Mesenchymal stem cell (in vitro differentiated cells and primary cell): ENCODE measurements around the gene GUCA1A.
A peak's percentile ranks its signal among the peaks of the same experiment; 100 is the strongest.

Experiments used
- DNase-seq: peaks from one replicate; pipeline ENCODE4 v3.0.0-alpha.2; 2013
- H2AFZ ChIP-seq: one replicate; pipeline ENCODE4 v1.6.1; 2013; ENCODE audit warnings: low read depth, mild to moderate bottlenecking, control low read depth, inconsistent platforms, low read length, moderate library complexity
- H2AK5ac ChIP-seq: 2 replicates; pipeline ENCODE4 v1.6.1; 2013; ENCODE audit warnings: low read length, moderate library complexity, mild to moderate bottlenecking, inconsistent platforms; ENCODE audit not compliant: severe bottlenecking
- H2BK120ac ChIP-seq: one replicate; pipeline ENCODE4 v1.6.1; 2013; ENCODE audit warnings: low read depth, mild to moderate bottlenecking, inconsistent platforms, low read length, moderate library complexity
- H2BK12ac ChIP-seq, 2 experiments: one replicate each; pipeline ENCODE4 v1.6.1; 2013; ENCODE audit warnings: inconsistent platforms in 2 of 2, low read length in 2 of 2, mild to moderate bottlenecking in 2 of 2, moderate library complexity in 2 of 2, control low read depth in 1 of 2
- H2BK15ac ChIP-seq: one replicate; pipeline ENCODE4 v1.6.1; 2013; ENCODE audit warnings: mild to moderate bottlenecking, low read depth, inconsistent platforms; ENCODE audit not compliant: poor library complexity, severe bottlenecking
- H2BK5ac ChIP-seq: 2 replicates; pipeline ENCODE4 v1.6.1; 2013; ENCODE audit warnings: low read depth, mild to moderate bottlenecking, low read length, control low read depth, inconsistent platforms; ENCODE audit not compliant: poor library complexity, severe bottlenecking
- H3K14ac ChIP-seq, 2 experiments: one replicate each; pipeline ENCODE4 v1.6.1; 2013; ENCODE audit warnings: inconsistent platforms in 2 of 2, low read length in 2 of 2, control low read depth in 1 of 2, mild to moderate bottlenecking in 1 of 2, moderate library complexity in 1 of 2
- H3K18ac ChIP-seq, 2 experiments: one replicate each; pipeline ENCODE4 v1.6.1; 2013; ENCODE audit warnings: inconsistent platforms in 2 of 2, low read length in 2 of 2, control low read depth in 1 of 2, low read depth in 1 of 2, mild to moderate bottlenecking in 1 of 2
- H3K23ac ChIP-seq, 2 experiments: one replicate each; pipeline ENCODE4 v1.6.1; 2013; ENCODE audit warnings: inconsistent platforms in 2 of 2, low read length in 2 of 2, mild to moderate bottlenecking in 2 of 2, moderate library complexity in 2 of 2, control low read depth in 1 of 2
- H3K27ac ChIP-seq: 2 replicates; pipeline ENCODE4 v1.5.1; 2013; ENCODE audit warnings: mild to moderate bottlenecking, moderate library complexity, low read length, control low read depth, inconsistent platforms; ENCODE audit not compliant: poor library complexity, severe bottlenecking
- H3K27me3 ChIP-seq, 2 experiments: 2 replicates each; pipeline versions ENCODE4 v1.6.1 to v1.7.0; 2013; ENCODE audit warnings: low read length in 2 of 2, mild to moderate bottlenecking in 2 of 2, moderate library complexity in 2 of 2, control low read depth in 1 of 2, inconsistent platforms in 1 of 2; ENCODE audit not compliant: control insufficient read depth in 1 of 2, insufficient read depth in 1 of 2
- H3K36me3 ChIP-seq, 2 experiments: 2 replicates each; pipeline versions ENCODE4 v1.6.1 to v1.7.0; 2013; ENCODE audit warnings: low read length in 2 of 2, control low read depth in 1 of 2, inconsistent platforms in 1 of 2, low read depth in 1 of 2, mild to moderate bottlenecking in 1 of 2; ENCODE audit not compliant: insufficient read depth in 2 of 2, control insufficient read depth in 1 of 2
- H3K4ac ChIP-seq, 2 experiments: one replicate each; pipeline ENCODE4 v1.6.1; 2013; ENCODE audit warnings: inconsistent platforms in 2 of 2, low read length in 2 of 2, mild to moderate bottlenecking in 2 of 2, moderate library complexity in 2 of 2, control low read depth in 1 of 2, low read depth in 1 of 2
- H3K4me1 ChIP-seq: 2 replicates; pipeline ENCODE4 v1.6.1; 2013; ENCODE audit warnings: low read depth, low read length, control low read depth; ENCODE audit not compliant: control insufficient read depth, insufficient read depth
- H3K4me2 ChIP-seq: 2 replicates; pipeline ENCODE4 v1.6.1; 2013; ENCODE audit warnings: low read length, mild to moderate bottlenecking, inconsistent platforms; ENCODE audit not compliant: poor library complexity, severe bottlenecking
- H3K4me3 ChIP-seq, 2 experiments: 2 replicates each; pipeline versions ENCODE4 v1.5.1 to v1.7.0; 2013; ENCODE audit warnings: low read length in 2 of 2, mild to moderate bottlenecking in 2 of 2, control low read depth in 1 of 2, low read depth in 1 of 2; ENCODE audit not compliant: insufficient read depth in 1 of 2
- H3K79me1 ChIP-seq: replicated peaks from 2 replicates; pipeline ENCODE4 v1.6.1; 2013; ENCODE audit warnings: mild to moderate bottlenecking, control low read depth, low read length, inconsistent platforms; ENCODE audit not compliant: poor library complexity, severe bottlenecking
- H3K9ac ChIP-seq: 2 replicates; pipeline ENCODE4 v1.7.0; 2013; ENCODE audit warnings: mild to moderate bottlenecking, low read length, moderate library complexity
- H3K9me3 ChIP-seq: 2 replicates; pipeline ENCODE4 v1.7.0; 2013; ENCODE audit warnings: mild to moderate bottlenecking, low read length; ENCODE audit not compliant: control insufficient read depth
- H4K8ac ChIP-seq: one replicate; pipeline ENCODE4 v1.6.1; 2013; ENCODE audit warnings: inconsistent platforms, mild to moderate bottlenecking, low read length, moderate library complexity
- H4K91ac ChIP-seq: one replicate; pipeline ENCODE4 v1.6.1; 2013; ENCODE audit warnings: mild to moderate bottlenecking, low read length, inconsistent platforms
- WGBS: methylation state at CpG from one replicate; pipeline ENCODE4 v1.1.7; 2013; ENCODE audit warnings: mixed read lengths; 5-methylcytosine and 5-hydroxymethylcytosine counted together

The GUCA1A gene

DNA sequence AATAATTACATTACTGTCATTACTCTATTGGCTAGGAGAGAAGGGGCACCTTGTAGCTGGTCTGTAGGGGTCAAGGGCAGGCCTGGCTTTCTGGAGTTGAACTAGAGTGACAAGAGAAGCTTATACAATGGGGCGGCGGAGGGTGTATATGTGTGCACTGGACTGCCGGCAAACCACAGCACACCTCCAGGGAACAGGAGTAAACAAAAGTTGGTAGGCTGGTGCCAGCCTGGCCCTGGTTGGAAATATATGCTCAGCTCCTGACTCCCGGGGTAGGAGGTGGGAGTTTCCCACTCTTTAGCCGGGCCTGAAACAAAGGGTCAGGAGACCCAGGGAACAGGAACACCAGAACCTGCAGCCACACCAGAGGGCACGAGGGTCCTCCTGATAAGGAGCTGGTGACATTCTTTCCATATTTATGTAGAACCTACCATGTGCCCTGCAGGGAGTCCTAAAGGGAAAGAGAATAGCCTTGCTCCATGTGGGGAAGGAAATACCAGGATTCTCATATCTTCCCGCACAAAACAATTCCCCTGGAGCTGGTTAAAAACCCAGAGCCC, 35.9 kb upstream of the GUCA1A start:
- Histone ChIP-seq H3K4me3 (peak overlapping the region in 1 of 2 experiments; percentile 28), H3K4ac (peak overlapping the region in 1 of 2 experiments; percentile 42)
- 56% methylated on average over 6 of the region's 7 CpGs for WGBS

GRCh38 chr6:42138190-42138589, 35.0 kb upstream of the GUCA1A start:
- Histone ChIP-seq H3K23ac (no peak overlapping the region), H3K14ac (no peak overlapping the region), H4K8ac (peak overlapping the region; percentile 12), H3K27ac (no peak overlapping the region), H2BK120ac (no peak overlapping the region), H3K79me1 (peaks cover 17% of the 10 kb centered on the region), H3K4me2 (no peak overlapping the region), H3K18ac (peak overlapping the region in 1 of 2 experiments; percentile 24), H3K27me3 (no peaks in the 10 kb centered on the region), H3K4ac (no peak overlapping the region), H4K91ac (no peak overlapping the region), H3K4me3 (no peak overlapping the region), H2BK12ac (no peak overlapping the region), H3K9ac (no peak overlapping the region), H3K4me1 (peaks cover 43% of the 10 kb centered on the region), H2AFZ (no peak overlapping the region), H2BK15ac (no peak overlapping the region), H2AK5ac (peak overlapping the region; percentile 45), H3K9me3 (no peaks in the 10 kb centered on the region), H3K36me3 (peaks cover 0 to 3% of the 10 kb centered on the region in 2 experiments), H2BK5ac (no peak overlapping the region)
- no peak for DNase-seq
- 96% methylated on average over 6 of the region's 6 CpGs for WGBS

More for the DNA sequence above, 35.9 kb upstream of the GUCA1A start:
- no peak overlapping the region for H3K14ac ChIP-seq
- H2AK5ac ChIP-seq: peak overlapping the region; percentile 42
- H2BK120ac ChIP-seq: no peak overlapping the region
- H3K9me3 ChIP-seq: no peaks in the 10 kb centered on the region
- H3K23ac ChIP-seq: no peak overlapping the region
- H3K27me3 ChIP-seq: no peaks in the 10 kb centered on the region
- peak overlapping the region; percentile 66 for H3K27ac ChIP-seq
- peaks cover 0 to 3% of the 10 kb centered on the region in 2 experiments for H3K36me3 ChIP-seq
- peak overlapping the region; percentile 4 to 37 for H2BK12ac ChIP-seq
- H3K4me2 ChIP-seq: no peak overlapping the region
- no peak overlapping the region for H3K18ac ChIP-seq
- DNase-seq: no peak
- H4K8ac ChIP-seq: no peak overlapping the region
- no peak overlapping the region for H2BK5ac ChIP-seq
- H3K4me1 ChIP-seq: peaks cover 43% of the 10 kb centered on the region
- no peak overlapping the region for H4K91ac ChIP-seq
- no peak overlapping the region for H2AFZ ChIP-seq
- H3K9ac ChIP-seq: peak overlapping the region; percentile 55
- no peak overlapping the region for H2BK15ac ChIP-seq
- peaks cover 16% of the 10 kb centered on the region for H3K79me1 ChIP-seq

GRCh38 chr6:42138630-42139619, 34.2 kb upstream of the GUCA1A start:
- Histone ChIP-seq H2BK15ac (no peak overlapping the region), H4K8ac (peak overlapping the region; percentile 12), H2AK5ac (no peak overlapping the region), H3K79me1 (peaks cover 14% of the 10 kb centered on the region), H3K36me3 (peaks cover 0 to 3% of the 10 kb centered on the region in 2 experiments), H3K18ac (peak overlapping the region; percentile 24 to 55), H3K27me3 (no peaks in the 10 kb centered on the region), H3K4me1 (peaks cover 43% of the 10 kb centered on the region), H2BK12ac (peak overlapping the region in 1 of 2 experiments; percentile 95), H3K9me3 (no peaks in the 10 kb centered on the region), H3K4ac (peak overlapping the region in 1 of 2 experiments; percentile 43), H3K9ac (no peak overlapping the region), H3K14ac (no peak overlapping the region), H4K91ac (peak overlapping the region; percentile 64), H2BK120ac (peak overlapping the region; percentile 12), H2AFZ (peak overlapping the region; percentile 60), H3K4me2 (no peak overlapping the region), H3K23ac (no peak overlapping the region), H2BK5ac (no peak overlapping the region), H3K27ac (peak overlapping the region; percentile 83), H3K4me3 (no peak overlapping the region)
- WGBS: 70% methylated on average over 7 of the region's 9 CpGs
- DNase-seq: peak; percentile 60

DNA sequence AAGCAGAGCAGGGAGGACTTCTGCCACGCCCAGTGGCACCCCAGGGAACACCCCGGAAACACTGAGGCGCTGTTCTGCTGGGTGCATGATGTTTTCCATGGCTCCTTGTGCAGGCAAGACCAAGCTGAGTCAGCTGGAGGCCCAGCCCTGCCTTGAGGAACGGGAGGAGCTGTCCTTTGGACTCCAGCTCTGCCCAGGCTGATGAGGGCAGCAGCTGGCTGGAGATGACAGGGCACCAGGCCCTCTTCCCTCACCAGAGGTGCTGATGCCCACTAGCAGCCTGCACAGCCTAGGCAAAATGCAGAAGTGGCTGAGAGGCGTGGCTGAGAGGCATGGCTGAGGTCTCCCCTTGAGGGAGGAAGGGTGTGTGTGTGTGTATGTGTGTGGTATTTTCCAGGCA, 33.1 kb upstream of the GUCA1A start:
- no peak overlapping the region for H3K9ac ChIP-seq
- peak overlapping the region; percentile 4 to 59 for H3K18ac ChIP-seq
- peak overlapping the region; percentile 16 for H2AK5ac ChIP-seq
- no peak overlapping the region for H3K14ac ChIP-seq
- H2BK5ac ChIP-seq: no peak overlapping the region
- H3K4me3 ChIP-seq: peak overlapping the region in 1 of 2 experiments; percentile 13
- H2BK15ac ChIP-seq: peak overlapping the region; percentile 8
- H3K36me3 ChIP-seq: peaks cover 0 to 2% of the 10 kb centered on the region in 2 experiments
- H2BK120ac ChIP-seq: no peak overlapping the region
- H3K27me3 ChIP-seq: no peaks in the 10 kb centered on the region
- peak overlapping the region; percentile 83 for H4K91ac ChIP-seq
- no peak overlapping the region for H2AFZ ChIP-seq
- 78% methylated on average over 5 of the region's 5 CpGs for WGBS
- peak overlapping the region; percentile 2 to 13 for H3K4ac ChIP-seq
- peak; percentile 36 for DNase-seq
- H3K9me3 ChIP-seq: no peaks in the 10 kb centered on the region
- no peak overlapping the region for H3K4me2 ChIP-seq
- peak overlapping the region; percentile 18 for H3K27ac ChIP-seq
- peak overlapping the region in 1 of 2 experiments; percentile 47 for H3K23ac ChIP-seq
- H4K8ac ChIP-seq: no peak overlapping the region
- H3K4me1 ChIP-seq: peaks cover 43% of the 10 kb centered on the region
- H3K79me1 ChIP-seq: peaks cover 11% of the 10 kb centered on the region
- H2BK12ac ChIP-seq: peak overlapping the region in 1 of 2 experiments; percentile 2
